GM19239 (cell line): ENCODE measurements around the gene PARL.

Source experiments
- DNase-seq: peaks from one replicate; pipeline ENCODE4 v3.0.0; 2011; ENCODE audit warnings: low spot score; ENCODE audit not compliant: insufficient read length
- FAIRE-seq: peaks from 2 replicates; lab custom pipeline; 2011; peaks lifted over from hg19 to GRCh38; lab: Jason Lieb, UNC

PARL gene, protein sequence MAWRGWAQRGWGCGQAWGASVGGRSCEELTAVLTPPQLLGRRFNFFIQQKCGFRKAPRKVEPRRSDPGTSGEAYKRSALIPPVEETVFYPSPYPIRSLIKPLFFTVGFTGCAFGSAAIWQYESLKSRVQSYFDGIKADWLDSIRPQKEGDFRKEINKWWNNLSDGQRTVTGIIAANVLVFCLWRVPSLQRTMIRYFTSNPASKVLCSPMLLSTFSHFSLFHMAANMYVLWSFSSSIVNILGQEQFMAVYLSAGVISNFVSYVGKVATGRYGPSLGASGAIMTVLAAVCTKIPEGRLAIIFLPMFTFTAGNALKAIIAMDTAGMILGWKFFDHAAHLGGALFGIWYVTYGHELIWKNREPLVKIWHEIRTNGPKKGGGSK

GRCh38 chr3:183884427-183885296 lies at the start of gene PARL:
TSS of gene PARL (minus strand) at chr3:183884880. CDS start at chr3:183884846, 34 bp downstream.
- peak; percentile 89 for FAIRE-seq
- peak; percentile 90 for DNase-seq

DNA sequence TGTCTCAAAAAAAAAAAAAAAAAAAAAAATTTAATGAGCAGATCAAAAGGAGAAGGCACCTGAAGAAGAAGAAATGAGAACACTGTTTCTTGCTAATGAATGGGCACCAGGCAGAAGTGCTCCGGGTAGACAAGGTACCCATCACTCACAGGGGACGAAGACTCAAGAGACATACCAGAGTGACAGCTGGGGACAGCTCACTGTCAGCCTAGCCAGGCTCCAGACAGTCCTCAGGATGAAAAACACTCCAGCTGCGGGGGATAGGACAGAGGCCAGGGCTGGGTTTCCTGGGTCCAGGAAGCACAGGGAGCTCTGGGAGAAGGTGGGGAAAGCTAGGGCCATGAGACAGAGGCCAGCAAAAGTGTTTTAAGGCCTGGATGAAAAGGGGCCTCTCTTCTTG lies 48.5 kb upstream of the PARL start:
- no peak for FAIRE-seq

DNA sequence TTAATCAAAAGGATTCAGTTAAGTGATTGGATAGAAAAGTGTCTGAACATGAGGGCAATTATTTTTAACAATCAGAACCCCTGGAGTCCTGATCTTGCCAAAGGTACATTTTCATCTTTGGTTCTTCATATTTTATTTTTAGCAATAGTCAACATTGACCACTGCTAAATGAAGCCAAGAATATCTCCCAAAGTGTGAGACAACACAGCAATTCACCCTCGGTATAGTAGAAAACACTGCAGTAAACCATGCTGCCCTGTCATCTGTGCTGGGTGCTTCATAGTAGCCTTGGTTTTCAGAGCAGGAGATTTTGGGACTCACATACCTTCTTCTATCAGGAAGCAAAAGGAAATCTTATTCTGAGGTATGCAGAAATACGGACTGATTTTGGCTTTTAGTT lies 47.2 kb upstream of the PARL start:
- no peak for FAIRE-seq
- no peak for DNase-seq

More for the DNA sequence above, 48.5 kb upstream of the PARL start:
- no peak for DNase-seq

DNA sequence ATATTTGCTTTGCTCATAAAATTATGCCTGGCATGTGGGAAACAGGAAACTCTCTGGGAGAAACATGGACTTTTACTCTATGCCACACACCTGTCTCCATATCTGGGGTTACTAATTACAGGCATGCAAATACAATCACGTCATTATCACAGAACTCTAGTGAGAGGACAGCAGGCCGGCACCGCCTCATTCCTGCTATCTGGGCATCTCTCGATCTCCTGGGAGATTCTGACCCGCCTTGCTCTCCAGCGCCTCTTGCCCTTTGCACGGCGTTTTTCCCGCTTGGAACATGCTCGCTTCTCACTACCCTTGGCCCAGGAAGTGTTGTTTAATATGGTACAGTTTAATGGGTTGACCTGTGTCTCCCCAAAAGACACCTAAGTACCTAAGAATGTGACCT lies 45.4 kb upstream of the PARL start:
- DNase-seq = no peak
- FAIRE-seq = no peak

- no peak for DNase-seq
- FAIRE-seq = no peak
Measured at GRCh38 chr3:183927059-183927458, 42.4 kb upstream of the PARL start.

DNA sequence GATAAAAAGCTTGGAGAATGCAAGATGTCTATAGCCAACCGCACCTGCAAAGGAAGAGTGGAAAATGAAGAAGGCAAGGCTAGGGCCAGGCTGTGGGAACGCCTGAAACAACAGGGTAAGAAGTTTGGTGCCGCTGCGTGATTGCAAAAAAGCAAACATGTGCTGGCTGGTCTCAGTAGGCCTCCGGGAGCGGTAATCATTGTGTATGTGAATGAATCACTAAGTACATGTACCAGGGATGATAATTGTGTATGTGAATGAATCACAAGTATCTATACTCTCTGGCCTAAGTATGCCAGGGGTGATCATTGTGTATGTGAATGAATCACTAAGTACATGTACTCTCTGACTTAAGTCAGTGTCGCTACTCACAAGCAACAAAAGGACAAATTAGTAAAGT lies 40.3 kb upstream of the PARL start:
- no peak for FAIRE-seq
- DNase-seq = no peak

GRCh38 chr3:183924543-183924942 lies 39.9 kb upstream of the PARL start:
- DNase-seq (no peak), FAIRE-seq (no peak)

DNA sequence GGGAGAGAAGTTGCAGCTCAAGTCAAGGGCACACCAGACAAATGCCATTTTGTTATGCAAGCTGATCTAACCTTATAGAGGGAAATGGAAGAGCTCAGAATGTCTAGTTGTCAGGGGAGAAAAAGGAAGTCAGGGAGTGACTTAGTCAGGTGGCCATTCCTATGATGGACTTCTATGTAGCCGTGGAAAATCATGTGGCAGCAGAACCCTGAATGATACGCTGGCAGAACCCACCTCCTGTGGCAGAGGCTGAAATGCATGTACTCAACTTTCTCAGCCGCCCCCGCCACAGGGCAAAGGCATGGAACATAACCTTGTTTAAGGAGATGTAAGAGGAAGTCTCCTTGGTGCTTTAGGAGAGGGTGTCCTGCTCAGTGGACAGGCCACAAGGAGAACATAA lies 37.7 kb upstream of the PARL start:
- no peak for FAIRE-seq

DNA sequence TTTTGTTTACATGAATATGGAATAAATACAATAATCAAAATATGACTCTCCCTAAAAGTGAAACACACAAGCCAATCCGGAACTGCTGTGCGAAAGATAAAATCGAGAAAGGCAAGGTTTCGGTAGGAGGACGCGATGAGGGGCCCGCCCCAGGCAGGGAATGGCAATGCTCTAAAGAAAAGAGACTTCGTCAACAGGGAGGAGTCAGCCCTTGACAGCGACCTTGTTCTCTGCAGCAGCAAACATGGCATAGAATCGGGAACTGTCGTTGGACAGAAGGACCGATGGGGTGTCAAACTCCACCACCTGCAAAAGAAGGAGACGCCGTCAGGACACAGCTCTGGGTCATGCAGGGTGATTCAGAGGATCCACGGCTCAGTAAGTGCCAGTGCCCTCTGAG lies 36.4 kb upstream of the PARL start:
- FAIRE-seq (no peak), DNase-seq (no peak)

More for the DNA sequence above, 37.7 kb upstream of the PARL start:
- DNase-seq = no peak

GRCh38 chr3:183920416-183920815 lies 35.7 kb upstream of the PARL start:
- FAIRE-seq (no peak), DNase-seq (no peak)

DNA sequence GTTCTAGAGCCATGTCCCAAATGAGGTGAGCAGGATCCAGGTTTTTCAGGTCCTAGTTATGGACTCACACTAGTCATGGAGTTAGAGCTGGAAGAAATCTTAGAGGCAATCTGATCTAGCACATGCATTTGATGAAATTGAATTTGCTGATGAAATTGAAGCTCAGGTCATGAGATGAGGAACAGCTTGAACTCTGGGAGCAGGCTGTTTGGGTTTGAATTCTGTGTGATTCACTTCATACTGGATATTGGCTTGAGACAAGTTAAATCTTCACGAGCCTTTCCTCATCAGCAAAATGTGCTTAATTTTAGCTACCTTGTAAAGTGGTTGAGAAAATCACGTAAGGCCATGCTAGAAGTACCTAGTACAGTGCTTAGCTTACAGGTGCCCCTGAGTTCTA lies 33.5 kb upstream of the PARL start:
- FAIRE-seq (no peak), DNase-seq (no peak)

- FAIRE-seq = no peak
- no peak for DNase-seq
Measured at GRCh38 chr3:183917776-183918175, 33.1 kb upstream of the PARL start.

DNA sequence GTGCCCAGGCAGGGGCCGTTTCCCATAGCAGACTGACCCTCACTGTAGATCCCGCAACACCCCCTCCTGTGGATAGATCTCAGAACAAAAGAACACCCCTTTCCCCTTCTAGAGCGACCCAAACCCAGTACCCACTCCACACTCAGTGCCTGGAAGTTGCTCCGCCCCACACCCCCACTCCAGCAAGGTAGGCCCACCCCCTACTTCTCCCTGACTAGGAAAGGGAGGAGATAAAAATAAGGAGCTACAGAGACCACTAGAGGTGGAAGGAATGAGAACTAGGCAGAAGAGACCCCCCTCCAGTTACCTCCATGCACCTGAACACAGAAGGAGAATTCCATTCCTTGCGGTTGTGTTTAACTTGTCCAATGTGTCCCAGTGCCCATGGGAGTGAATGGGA lies 30.2 kb upstream of the PARL start:
- FAIRE-seq = no peak

GRCh38 chr3:183913580-183913920 lies 28.9 kb upstream of the PARL start:
- FAIRE-seq = no peak
- DNase-seq = no peak

More for the DNA sequence above, 30.2 kb upstream of the PARL start:
- no peak for DNase-seq

- FAIRE-seq (no peak), DNase-seq (no peak)
Measured at GRCh38 chr3:183912895-183913579, 28.4 kb upstream of the PARL start.

DNA sequence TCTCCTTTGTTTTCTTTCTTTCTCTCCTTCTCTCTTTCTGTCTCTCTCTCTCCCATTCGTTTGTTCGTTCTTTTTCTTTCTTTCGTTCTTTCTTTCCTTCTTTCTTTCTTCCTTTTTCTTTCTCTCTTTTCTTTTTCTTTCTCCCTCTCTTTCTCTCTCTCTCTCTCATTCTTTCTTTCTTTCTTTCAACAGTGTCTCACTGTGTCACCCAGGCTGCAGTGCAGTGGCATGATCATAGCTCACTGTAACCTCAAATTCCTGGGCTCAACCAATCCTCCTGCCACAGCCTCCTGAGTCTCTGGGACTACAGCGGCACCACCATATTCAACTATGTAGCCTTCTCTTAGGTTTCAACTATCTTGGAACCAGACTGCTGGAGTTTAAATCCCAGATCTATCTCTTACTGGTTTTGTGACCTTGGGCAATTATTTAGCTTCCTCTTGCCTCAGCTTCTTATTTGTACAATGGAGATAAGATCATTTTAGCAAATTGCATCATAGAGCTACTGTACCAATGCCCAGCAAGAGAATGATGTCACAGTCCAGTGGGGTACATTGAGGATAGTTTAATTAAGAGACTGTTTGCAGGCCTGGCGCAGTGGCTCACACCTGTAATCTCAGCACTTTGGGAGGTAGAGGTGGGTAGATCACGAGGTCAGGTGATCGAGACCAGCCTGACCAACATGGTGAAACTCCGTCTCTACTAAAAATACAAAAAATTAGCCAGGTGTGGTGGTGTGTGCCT lies 27.3 kb upstream of the PARL start:
- DNase-seq = no peak
- no peak for FAIRE-seq

DNA sequence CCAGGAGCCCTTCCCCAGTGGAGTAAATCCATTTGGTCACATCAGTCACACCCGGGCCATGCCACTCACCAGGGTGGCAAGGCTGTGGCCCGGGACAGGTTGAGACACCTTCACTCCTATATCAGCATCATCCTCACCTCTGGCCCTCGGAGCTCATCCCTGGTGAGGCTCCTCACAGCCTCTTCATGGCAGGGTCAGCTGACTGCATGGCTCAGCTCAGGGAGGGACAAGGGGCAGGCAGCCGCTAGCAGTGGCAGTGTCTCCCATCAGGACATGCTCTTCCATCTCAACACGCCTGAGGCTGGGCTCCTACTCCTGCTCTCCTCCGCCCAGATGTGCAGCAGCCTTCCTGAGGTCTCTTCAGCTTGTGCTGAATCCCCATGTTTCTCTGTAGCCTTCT lies 26.4 kb upstream of the PARL start:
- no peak for FAIRE-seq

GRCh38 chr3:183909030-183909600 lies 24.4 kb upstream of the PARL start:
- FAIRE-seq = no peak
- DNase-seq = no peak

More for the DNA sequence above, 26.4 kb upstream of the PARL start:
- no peak for DNase-seq

DNA sequence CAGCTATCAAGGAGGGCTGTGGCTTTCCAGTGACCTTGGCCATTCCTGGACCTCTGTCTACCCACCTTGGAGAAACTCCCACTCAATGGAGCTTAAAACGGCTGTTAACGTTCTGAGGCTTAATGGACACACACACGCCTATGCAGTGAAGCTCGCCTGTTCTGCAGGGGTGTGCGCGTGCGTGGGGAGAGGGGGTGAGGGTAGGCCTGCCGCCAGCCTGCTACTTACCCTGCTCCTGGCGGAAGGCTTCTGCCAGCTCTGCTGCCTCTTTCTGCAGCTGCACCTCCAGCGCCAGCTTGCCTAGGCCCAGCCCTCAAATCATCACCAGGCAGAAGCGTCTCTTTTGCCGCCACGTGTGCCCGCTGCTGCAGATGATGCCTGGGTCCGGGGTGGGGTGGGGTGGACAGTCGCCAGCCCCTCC lies 23.2 kb upstream of the PARL start:
- FAIRE-seq (no peak), DNase-seq (no peak)

GRCh38 chr3:183907176-183907575 lies 22.5 kb upstream of the PARL start:
- FAIRE-seq (no peak), DNase-seq (no peak)
